Esophagus squamous epithelium (tissue), 5 donors: ENCODE data around the gene RGL4. TPM values are rescaled to one million over a fixed set of nuclear protein-coding genes. Genes with fewer than 3 reads are reported as not detected.

ENCODE experiments used
- DNase-seq: peaks from one replicate; lab custom pipeline; 2025; lab: John Stamatoyannopoulos, UW
- H3K27ac ChIP-seq, 4 donors: fragments of 200-600 bp; sonication (generic); one replicate each; pipeline ENCODE4 v1.5.1; 2016 to 2019; ENCODE audit warnings: mild to moderate bottlenecking in 1 of 4
- H3K27me3 ChIP-seq, 4 donors: fragments of 200-600 bp; sonication (generic); 1 replicate in 3 of 4; 2 replicates in 1 of 4; pipeline versions ENCODE4 v1.5.1 to v1.6.0; 2017 to 2021; ENCODE audit warnings: antibody characterized with exemption in 1 of 4
- H3K36me3 ChIP-seq, 3 donors: fragments of 200-600 bp; sonication (generic); one replicate each; pipeline ENCODE4 v1.5.1; 2016 to 2019
- H3K4me1 ChIP-seq, 3 donors: fragments of 200-600 bp; sonication (generic); one replicate each; pipeline ENCODE4 v1.5.1; 2017 to 2019
- H3K4me3 ChIP-seq, 4 donors: fragments of 200-600 bp; sonication (generic); 1 replicate in 3 of 4; 2 replicates in 1 of 4; pipeline ENCODE4 v1.5.1; 2016 to 2019; ENCODE audit warnings: mild to moderate bottlenecking in 2 of 4, moderate library complexity in 1 of 4
- H3K9me3 ChIP-seq, 3 donors: fragments of 200-600 bp; sonication (generic); one replicate each; pipeline ENCODE4 v1.5.1; 2016 to 2019
- CTCF ChIP-seq, 6 experiments: fragments of 450-650 bp in 4 of 6; fragments of 200-600 bp in 2 of 6; sonication (generic) in 2 of 6; IDR thresholded peaks; one replicate each; pipeline ENCODE4 v1.5.1; 2016 to 2019; ENCODE audit warnings: antibody characterized with exemption in 6 of 6, mild to moderate bottlenecking in 4 of 6, moderate library complexity in 4 of 6
- POLR2A ChIP-seq, 4 donors: fragments of 450-650 bp; IDR thresholded peaks; one replicate each; pipeline ENCODE4 v1.6.1; 2017; ENCODE audit warnings: antibody characterized with exemption in 4 of 4, mild to moderate bottlenecking in 4 of 4, moderate library complexity in 3 of 4
- WGBS, 2 donors: methylation state at CpG; one replicate each; pipeline ENCODE4 v1.1.5; 2018; 5-methylcytosine and 5-hydroxymethylcytosine counted together
- intact Hi-C: fragments of 100-400 bp; cut with DNase I; formaldehyde crosslinking; loops from one replicate; pipeline ENCODE4 v1.15.0; 2022
- total RNA-seq, 4 donors: library from RNA; depleted of rRNA; stranded (reverse); fragments of >200 nt; gene quantifications; one replicate each; pipeline ENCODE4 v1.1.0, GENCODE V29; 2016
- donor health status: DM: yes; HTN: yes; CAD: no.

The RGL4 gene
- total RNA-seq, 4 donors from 2014 or later = not detected

GRCh38 chr22:23737696-23738095 lies 46.9 kb downstream of the RGL4 start:
- Histone ChIP-seq H3K27ac (no peak overlapping the region), H3K4me1 (peaks cover 0 to 3% (median 0%) of the 10 kb centered on the region in 3 donors), H3K27me3 (no peaks in the 10 kb centered on the region), H3K9me3 (no peaks in the 10 kb centered on the region), H3K36me3 (peaks cover 0 to 19% (median 0%) of the 10 kb centered on the region in 3 donors), H3K4me3 (no peak overlapping the region)
- intact Hi-C loops = no loop called here
- TF ChIP-seq POLR2A (IDR thresholded peaks at IDR 0.05) (no peak), CTCF (IDR thresholded peaks at IDR 0.05) (no peak)
- no peak for DNase-seq

GRCh38 chr22:23742505-23743264 lies 51.9 kb downstream of the RGL4 start:
- intact Hi-C loops = no loop called here
- WGBS, 2 donors = 75 to 76% methylated on average over 3 to 6 of the region's 7 CpGs
- Histone ChIP-seq H3K27ac (no peak overlapping the region), H3K4me1 (peaks cover 0 to 7% (median 0%) of the 10 kb centered on the region in 3 donors), H3K4me3 (no peak overlapping the region), H3K27me3 (no peaks in the 10 kb centered on the region), H3K9me3 (no peaks in the 10 kb centered on the region), H3K36me3 (peaks cover 9 to 50% (median 11%) of the 10 kb centered on the region in 3 donors)
- TF ChIP-seq CTCF (IDR thresholded peaks at IDR 0.05) (no peak), POLR2A (IDR thresholded peaks at IDR 0.05) (no peak)
- DNase-seq = no peak

- intact Hi-C loops = no loop called here
- peaks cover 0 to 7% (median 0%) of the 10 kb centered on the region in 3 donors for H3K4me1 ChIP-seq
- TF ChIP-seq POLR2A (IDR thresholded peaks at IDR 0.05) (no peak), CTCF (IDR thresholded peaks at IDR 0.05) (no peak)
- 80% methylated on average over 2 of the region's 2 CpGs; no CpG with 5 or more reads in 1 of the 2 donors for WGBS, 2 donors
- no peak for DNase-seq
- H3K9me3 ChIP-seq = no peaks in the 10 kb centered on the region
- H3K27ac ChIP-seq = no peak overlapping the region
- H3K27me3 ChIP-seq = no peaks in the 10 kb centered on the region
- no peak overlapping the region for H3K4me3 ChIP-seq
- peaks cover 9 to 50% (median 11%) of the 10 kb centered on the region in 3 donors for H3K36me3 ChIP-seq
These were observed 52.5 kb downstream of the RGL4 start for GRCh38 chr22:23743303-23743705.

- Histone ChIP-seq H3K9me3 (no peaks in the 10 kb centered on the region), H3K36me3 (peaks cover 9 to 50% (median 11%) of the 10 kb centered on the region in 3 donors), H3K4me3 (no peak overlapping the region), H3K4me1 (peaks cover 0 to 7% (median 0%) of the 10 kb centered on the region in 3 donors), H3K27ac (no peak overlapping the region), H3K27me3 (no peaks in the 10 kb centered on the region)
- TF ChIP-seq CTCF (IDR thresholded peaks at IDR 0.05) (no peak), POLR2A (IDR thresholded peaks at IDR 0.05) (no peak)
- intact Hi-C loops = no loop called here
- DNase-seq = no peak
- 95 to 97% methylated on average over 6 to 10 of the region's 13 CpGs for WGBS, 2 donors
These were observed 53.2 kb downstream of the RGL4 start for GRCh38 chr22:23744001-23744400.

- no peak overlapping the region for H3K27ac ChIP-seq
- no peak for DNase-seq
- H3K4me1 ChIP-seq = peaks cover 0 to 8% (median 0%) of the 10 kb centered on the region in 3 donors
- intact Hi-C loops = no loop called here
- H3K36me3 ChIP-seq = peaks cover 9 to 50% (median 11%) of the 10 kb centered on the region in 3 donors
- no peak for TF ChIP-seq POLR2A (IDR thresholded peaks at IDR 0.05)
- TF ChIP-seq CTCF (IDR thresholded peaks at IDR 0.05) = no peak
- H3K27me3 ChIP-seq = no peaks in the 10 kb centered on the region
- no peak overlapping the region for H3K4me3 ChIP-seq
- H3K9me3 ChIP-seq = no peaks in the 10 kb centered on the region
- WGBS, 2 donors = 98 to 100% methylated on average over 2 to 6 of the region's 14 CpGs
These were observed 53.7 kb downstream of the RGL4 start for GRCh38 chr22:23744485-23744884.
